HEK293 (cell line): ENCODE results near the gene PRR22.

Experiments
- AEBP2 ChIP-seq: fragments of 450-650 bp; formaldehyde crosslinking; IDR thresholded peaks from 2 replicates; pipeline ENCODE4 v1.5.1; 2016; ENCODE audit warnings: missing biosample characterization, missing genetic modification characterization, borderline replicate concordance
- KLF16 ChIP-seq: fragments of 450-650 bp; formaldehyde crosslinking; IDR thresholded peaks from 2 replicates; pipeline ENCODE4 v1.5.1; 2017; ENCODE audit warnings: missing biosample characterization, missing genetic modification characterization
- KLF8 ChIP-seq: fragments of 450-650 bp; formaldehyde crosslinking; IDR thresholded peaks from 2 replicates; pipeline ENCODE4 v1.5.1; 2016; ENCODE audit warnings: missing biosample characterization, missing genetic modification characterization
- PBX3 ChIP-seq: sonication (generic); formaldehyde crosslinking; IDR thresholded peaks from 2 replicates; pipeline ENCODE4 v1.8.1; 2022; ENCODE audit warnings: mild to moderate bottlenecking, moderate library complexity, missing genetic modification reagents
- PRDM2 ChIP-seq: fragments of 450-650 bp; formaldehyde crosslinking; IDR thresholded peaks from 2 replicates; pipeline ENCODE4 v1.5.1; 2016; ENCODE audit warnings: missing biosample characterization, missing genetic modification characterization, borderline replicate concordance
- SALL2 ChIP-seq: fragments of 450-650 bp; formaldehyde crosslinking; IDR thresholded peaks from 2 replicates; pipeline ENCODE4 v1.5.0; 2017; ENCODE audit warnings: missing biosample characterization, mild to moderate bottlenecking, missing genetic modification characterization, borderline replicate concordance
- SP3 ChIP-seq: fragments of 450-650 bp; formaldehyde crosslinking; IDR thresholded peaks from 2 replicates; pipeline ENCODE4 v1.5.1; 2016; ENCODE audit warnings: missing biosample characterization, missing genetic modification characterization
- ZBTB48 ChIP-seq: fragments of 450-650 bp; formaldehyde crosslinking; IDR thresholded peaks from 2 replicates; pipeline ENCODE4 v1.5.1; 2016; ENCODE audit warnings: missing biosample characterization, missing genetic modification characterization
- ZBTB6 ChIP-seq: fragments of 450-650 bp; formaldehyde crosslinking; IDR thresholded peaks from 2 replicates; pipeline ENCODE4 v1.5.1; 2017; ENCODE audit warnings: missing biosample characterization, missing genetic modification characterization
- ZBTB8A ChIP-seq: fragments of 450-650 bp; formaldehyde crosslinking; IDR thresholded peaks from 2 replicates; pipeline ENCODE4 v1.5.1; 2016; ENCODE audit warnings: missing biosample characterization, missing genetic modification characterization
- ZFP3 ChIP-seq: fragments of 450-650 bp; formaldehyde crosslinking; IDR thresholded peaks from 2 replicates; pipeline ENCODE4 v1.5.1; 2016; ENCODE audit warnings: low read depth, missing biosample characterization, missing genetic modification characterization
- ZFP37 ChIP-seq: fragments of 450-650 bp; formaldehyde crosslinking; IDR thresholded peaks from 2 replicates; pipeline ENCODE4 v1.5.1; 2016; ENCODE audit warnings: missing biosample characterization, missing genetic modification characterization
- ZIC2 ChIP-seq: fragments of 450-650 bp; formaldehyde crosslinking; IDR thresholded peaks from 2 replicates; pipeline ENCODE4 v1.5.1; 2016; ENCODE audit warnings: missing biosample characterization, missing genetic modification characterization
- ZNF324 ChIP-seq: fragments of 450-650 bp; formaldehyde crosslinking; IDR thresholded peaks from 2 replicates; pipeline ENCODE4 v1.5.1; 2016; ENCODE audit warnings: missing biosample characterization, missing genetic modification characterization
- ZNF354C ChIP-seq: fragments of 450-650 bp; formaldehyde crosslinking; IDR thresholded peaks from 2 replicates; pipeline ENCODE4 v1.5.1; 2016; ENCODE audit warnings: missing biosample characterization, missing genetic modification characterization, low read depth, borderline replicate concordance
- ZNF48 ChIP-seq: fragments of 450-650 bp; formaldehyde crosslinking; IDR thresholded peaks from 2 replicates; pipeline ENCODE4 v1.5.1; 2016; ENCODE audit warnings: missing biosample characterization, missing genetic modification characterization
- ZNF518A ChIP-seq: fragments of 450-650 bp; formaldehyde crosslinking; conservative IDR thresholded peaks from 2 replicates; pipeline ENCODE4 v1.5.1; 2016; ENCODE audit warnings: low read depth, missing biosample characterization, missing genetic modification characterization
- ZNF623 ChIP-seq: fragments of 450-650 bp; formaldehyde crosslinking; IDR thresholded peaks from 2 replicates; pipeline ENCODE4 v1.5.1; 2016; ENCODE audit warnings: missing biosample characterization, missing genetic modification characterization
- ZNF707 ChIP-seq: fragments of 450-650 bp; formaldehyde crosslinking; IDR thresholded peaks from 2 replicates; pipeline ENCODE4 v1.5.1; 2016; ENCODE audit warnings: missing biosample characterization, missing genetic modification characterization
- ZNF843 ChIP-seq: fragments of 450-650 bp; formaldehyde crosslinking; IDR thresholded peaks from 2 replicates; pipeline ENCODE4 v1.5.1; 2016; ENCODE audit warnings: missing biosample characterization, missing genetic modification characterization
- ZSCAN5A ChIP-seq: fragments of 450-650 bp; formaldehyde crosslinking; IDR thresholded peaks from 2 replicates; pipeline ENCODE4 v1.5.1; 2016; ENCODE audit warnings: missing biosample characterization, missing genetic modification characterization

The PRR22 gene

GRCh38 chr19:5790559-5791520 is 6.3 kb upstream of the PRR22 start, which contains the start of gene DUS3L (continued):
- TF ChIP-seq PBX3 (0 out of 2 replicates have a peak, but pooled peaks have one; percentile 27), ZFP3 (tag by site-specific recombination) (no peak), ZNF354C (tag by site-specific recombination) (no peak), SALL2 (tag by site-specific recombination) (no peak), ZFP37 (tag by site-specific recombination) (no peak; the same call in none of the 2 replicates), ZNF324 (tag by site-specific recombination) (peak; percentile 97), ZIC2 (peak; percentile 32; the same call in 1 of the 2 replicates), ZNF707 (tag by site-specific recombination) (peak; percentile 34; the same call in 1 of the 2 replicates), ZNF518A (tag by site-specific recombination) (peak; percentile 95), ZBTB6 (tag by site-specific recombination) (peak; percentile 40; the same call in 1 of the 2 replicates), ZSCAN5A (tag by site-specific recombination) (peak; percentile 90), ZNF48 (tag by site-specific recombination) (no peak), ZNF623 (tag by site-specific recombination) (peak; percentile 32; the same call in 1 of the 2 replicates), ZBTB8A (0 out of 2 replicates have a peak, but pooled peaks have one; percentile 64), AEBP2 (no peak), ZNF843 (tag by site-specific recombination) (peak; percentile 78), ZBTB48 (0 out of 2 replicates have a peak, but pooled peaks have one; percentile 39), KLF8 (tag by site-specific recombination) (peak; percentile 76), KLF16 (tag by site-specific recombination) (peak; percentile 87), PRDM2 (tag by site-specific recombination) (no peak), SP3 (tag by site-specific recombination) (peak; percentile 84)
